ENCODE measurements around the gene CHCHD3.
"Not testable (repeated sequence)": the region's sequence is repeated elsewhere in the genome, so short reads cannot be mapped to it uniquely, and the experiment has no call there.

The CHCHD3 gene

DNA sequence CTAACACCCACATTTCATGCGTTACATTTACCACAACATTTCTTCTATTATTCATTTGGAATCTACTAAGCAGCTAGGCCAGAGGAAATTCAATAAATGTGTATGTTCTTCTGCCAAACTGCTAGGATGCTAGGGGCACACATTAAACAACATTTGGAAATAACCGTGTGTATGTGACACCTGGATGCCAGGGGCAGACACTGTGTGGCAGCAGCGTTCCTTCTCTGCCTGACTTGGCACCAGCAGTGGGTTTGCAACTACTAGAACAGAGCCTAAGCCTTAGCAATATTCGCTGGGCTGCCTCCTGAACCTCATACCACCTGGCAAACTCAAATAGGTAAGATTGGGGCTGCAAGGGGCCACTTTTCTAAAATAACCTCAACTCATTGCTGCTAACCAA lies 182.1 kb downstream of the CHCHD3 start:
- H3K4me3 Mint-ChIP-seq, result no peak overlapping the region
- H3K9me3 Mint-ChIP-seq, result no peaks in the 10 kb centered on the region
- peaks cover 29% of the 10 kb centered on the region for H3K36me3 Mint-ChIP-seq
- H3K27ac Mint-ChIP-seq, result no peak overlapping the region
- H3K4me1 Mint-ChIP-seq, result peaks cover 7% of the 10 kb centered on the region
- H3K27me3 Mint-ChIP-seq, result no peaks in the 10 kb centered on the region

DNA sequence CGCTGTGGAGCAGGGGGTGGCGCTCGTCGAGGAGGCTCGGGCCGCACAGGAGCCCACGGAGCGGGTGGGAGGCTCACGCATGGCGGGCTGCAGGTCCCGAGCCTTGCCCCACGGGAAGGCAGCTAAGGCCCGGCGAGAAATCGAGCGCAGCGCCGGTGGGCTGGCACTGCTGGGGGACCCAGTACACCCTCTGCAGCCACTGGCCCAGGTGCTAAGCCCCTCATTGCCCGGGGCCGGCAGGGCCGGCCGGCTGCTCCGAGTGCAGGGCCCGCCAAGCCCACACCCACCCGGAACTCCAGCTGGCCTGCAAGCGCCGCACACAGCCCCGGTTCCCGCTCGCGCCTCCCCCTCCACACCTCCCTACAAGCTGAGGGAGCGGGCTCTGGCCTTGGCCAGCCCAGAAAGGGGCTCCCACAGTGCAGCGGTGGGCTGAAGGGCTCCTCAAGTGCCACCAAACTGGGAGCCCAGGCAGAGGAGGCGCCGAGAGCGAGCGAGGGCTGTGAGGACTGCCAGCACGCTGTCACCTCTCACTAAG lies 183.2 kb downstream of the CHCHD3 start:
- H3K27me3 Mint-ChIP-seq, H3K27ac Mint-ChIP-seq, H3K4me3 Mint-ChIP-seq, H3K4me1 Mint-ChIP-seq, H3K9me3 Mint-ChIP-seq: not testable (repeated sequence)
- peaks cover 21% of the 10 kb centered on the region for H3K36me3 Mint-ChIP-seq

DNA sequence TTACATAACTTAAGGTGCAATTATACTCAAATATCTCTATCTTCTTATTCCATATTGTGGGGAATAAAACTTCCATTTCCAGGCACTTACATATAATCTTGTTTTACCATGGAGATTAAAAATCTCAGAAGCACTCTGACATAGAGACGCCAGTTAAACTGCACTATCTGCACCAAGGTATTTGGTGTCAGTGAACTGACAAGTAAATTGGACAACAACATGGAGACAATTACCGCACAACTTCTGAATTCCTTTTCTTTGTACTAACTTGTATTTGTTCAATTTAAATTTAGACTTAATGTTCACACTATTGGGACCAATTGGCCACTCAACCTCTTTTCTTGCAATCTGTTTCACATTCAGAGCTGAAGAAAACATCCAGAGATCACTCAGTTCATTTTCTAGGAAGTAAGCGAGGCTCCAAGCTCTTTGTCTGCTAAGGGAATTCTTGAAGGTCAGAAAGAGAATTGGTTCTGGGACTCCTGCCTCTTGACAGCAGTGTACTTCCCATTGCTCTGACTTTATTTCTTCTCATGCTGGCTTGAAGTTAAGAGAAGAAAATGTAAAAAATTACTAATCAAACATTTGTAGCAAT lies 184.7 kb downstream of the CHCHD3 start:
- Mint-ChIP-seq H3K27me3 (no peaks in the 10 kb centered on the region), H3K4me3 (no peak overlapping the region), H3K4me1 (no peaks in the 10 kb centered on the region), H3K36me3 (peaks cover 19% of the 10 kb centered on the region), H3K27ac (no peak overlapping the region), H3K9me3 (no peaks in the 10 kb centered on the region)

DNA sequence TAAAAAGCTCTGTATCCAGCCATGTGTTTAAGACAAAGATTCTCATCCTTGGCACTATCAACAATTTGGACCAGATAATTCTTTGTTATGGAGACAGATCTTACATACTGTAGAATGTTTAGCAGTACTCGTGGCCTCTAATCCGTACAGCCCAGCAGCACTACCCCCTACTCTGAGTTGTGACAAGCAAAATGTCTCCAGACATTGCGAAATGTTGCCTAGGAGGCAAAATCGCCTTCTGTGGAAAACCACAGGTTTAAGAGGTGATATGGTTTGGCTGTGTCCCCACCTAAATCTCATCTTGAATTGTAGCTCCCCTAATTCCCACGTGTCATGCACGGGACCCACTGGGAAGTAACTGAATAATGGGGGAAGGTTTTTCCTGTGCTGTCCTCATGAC lies 186.7 kb downstream of the CHCHD3 start:
- Mint-ChIP-seq H3K27ac (no peak overlapping the region), H3K4me1 (no peaks in the 10 kb centered on the region), H3K9me3 (no peaks in the 10 kb centered on the region), H3K27me3 (no peaks in the 10 kb centered on the region), H3K36me3 (peaks cover 19% of the 10 kb centered on the region), H3K4me3 (no peak overlapping the region)

DNA sequence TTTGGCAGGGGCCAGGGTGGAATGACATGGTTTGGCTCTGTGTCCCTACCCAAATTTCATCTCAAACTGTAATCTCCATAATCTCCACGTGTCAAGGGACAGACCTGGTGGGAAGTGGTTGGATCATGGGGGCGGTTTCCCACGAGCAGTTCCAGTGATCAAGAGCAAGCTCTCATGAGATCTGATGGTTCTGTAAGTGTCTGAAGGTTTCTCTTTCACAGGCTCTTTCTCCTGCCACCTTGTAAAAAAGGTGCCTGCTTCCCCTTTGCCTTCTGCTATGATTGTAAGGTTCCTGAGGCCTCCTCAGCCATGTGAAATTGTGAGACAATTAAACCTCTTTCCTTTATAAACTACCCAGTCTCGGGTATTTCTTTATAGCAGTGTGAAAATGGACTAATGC lies 188.3 kb downstream of the CHCHD3 start:
- no peak overlapping the region for H3K4me3 Mint-ChIP-seq
- H3K27ac Mint-ChIP-seq, result no peak overlapping the region
- H3K27me3 Mint-ChIP-seq, result no peaks in the 10 kb centered on the region
- no peaks in the 10 kb centered on the region for H3K4me1 Mint-ChIP-seq
- H3K9me3 Mint-ChIP-seq, result no peaks in the 10 kb centered on the region
- peaks cover 19% of the 10 kb centered on the region for H3K36me3 Mint-ChIP-seq

DNA sequence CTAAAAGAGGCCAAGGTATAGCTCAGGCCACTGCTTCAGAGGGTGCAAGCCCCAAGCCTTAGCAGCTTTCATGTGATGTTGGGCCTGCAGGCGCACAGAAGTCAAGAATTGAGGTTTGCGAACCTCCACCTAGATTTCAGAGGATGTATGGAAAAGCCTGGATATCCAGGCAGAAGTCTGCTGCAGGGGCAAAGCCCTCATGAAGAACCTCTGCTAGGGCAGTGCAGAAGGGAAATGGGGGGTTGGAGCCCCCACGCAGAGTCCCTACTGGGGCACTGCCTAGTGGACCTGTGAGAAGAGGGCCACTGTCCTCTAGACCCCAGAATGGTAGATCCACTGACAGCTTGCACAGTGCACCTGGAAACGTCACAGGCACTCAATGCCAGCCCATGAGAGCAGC lies 189.1 kb downstream of the CHCHD3 start:
- not testable (repeated sequence) for H3K4me3 Mint-ChIP-seq, H3K27me3 Mint-ChIP-seq, H3K9me3 Mint-ChIP-seq, H3K4me1 Mint-ChIP-seq, H3K27ac Mint-ChIP-seq
- H3K36me3 Mint-ChIP-seq, result peaks cover 19% of the 10 kb centered on the region

DNA sequence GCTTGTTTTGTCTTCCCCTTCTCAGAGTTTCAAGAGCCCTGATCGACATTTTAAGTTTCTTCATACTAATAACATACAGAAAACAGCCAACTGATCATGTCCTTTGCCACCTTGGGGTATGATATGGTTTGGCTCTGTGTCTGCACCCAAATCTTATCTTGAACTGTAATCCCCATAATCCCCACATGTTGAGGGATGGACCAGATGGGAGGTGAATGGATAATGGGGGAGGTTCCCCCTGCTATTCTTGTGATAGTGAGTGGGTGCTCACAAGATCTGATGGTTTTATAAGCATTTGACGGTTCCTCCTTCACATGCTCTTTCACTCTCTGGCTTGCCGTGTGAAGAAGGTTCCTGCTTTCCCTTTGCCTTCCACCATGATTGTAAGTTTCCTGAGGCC lies 190.3 kb downstream of the CHCHD3 start:
- H3K4me3 Mint-ChIP-seq, result no peak overlapping the region

DNA sequence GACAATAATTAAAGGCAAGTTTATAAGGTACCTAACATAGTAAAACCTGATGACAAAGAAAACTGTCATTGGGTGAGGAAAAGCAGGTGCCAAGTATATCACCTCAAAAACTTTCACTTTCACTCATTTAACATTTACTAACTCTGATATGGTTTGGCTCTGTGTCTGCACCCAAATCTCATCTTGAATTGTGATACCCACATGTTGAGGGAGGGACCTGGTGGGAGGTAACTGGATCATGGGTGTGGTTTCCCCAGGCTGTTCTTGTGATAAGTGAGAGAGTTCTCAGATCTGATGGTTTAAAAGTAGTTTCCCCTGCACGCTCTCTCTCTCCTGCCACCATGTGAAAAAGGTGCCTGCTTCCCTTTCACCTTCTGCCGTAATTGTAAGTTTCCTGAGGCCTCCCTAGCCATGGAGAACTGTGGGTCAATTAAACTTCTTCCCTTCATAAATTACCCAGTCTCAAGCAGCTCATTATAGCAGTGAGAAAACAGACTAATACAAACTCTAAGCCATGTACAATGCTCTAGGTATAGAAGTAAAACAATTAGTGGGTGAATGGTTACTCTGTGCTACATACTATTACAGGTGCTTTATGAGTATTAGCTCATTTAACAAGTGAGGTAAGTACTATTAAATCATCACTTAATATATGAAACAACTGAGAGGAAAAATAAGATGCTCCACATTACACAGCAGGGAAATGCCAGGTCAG lies 199.0 kb downstream of the CHCHD3 start:
- Mint-ChIP-seq H3K4me1 (peaks cover 50% of the 10 kb centered on the region), H3K27me3 (no peaks in the 10 kb centered on the region), H3K36me3 (peaks cover 14% of the 10 kb centered on the region), H3K27ac (peak overlapping the region; percentile 71), H3K9me3 (no peaks in the 10 kb centered on the region), H3K4me3 (peak overlapping the region; percentile 43)

More for the DNA sequence above, 190.3 kb downstream of the CHCHD3 start:
- Mint-ChIP-seq H3K9me3 (no peaks in the 10 kb centered on the region), H3K27me3 (no peaks in the 10 kb centered on the region), H3K4me1 (peaks cover 8% of the 10 kb centered on the region), H3K36me3 (peaks cover 16% of the 10 kb centered on the region), H3K27ac (no peak overlapping the region)

DNA sequence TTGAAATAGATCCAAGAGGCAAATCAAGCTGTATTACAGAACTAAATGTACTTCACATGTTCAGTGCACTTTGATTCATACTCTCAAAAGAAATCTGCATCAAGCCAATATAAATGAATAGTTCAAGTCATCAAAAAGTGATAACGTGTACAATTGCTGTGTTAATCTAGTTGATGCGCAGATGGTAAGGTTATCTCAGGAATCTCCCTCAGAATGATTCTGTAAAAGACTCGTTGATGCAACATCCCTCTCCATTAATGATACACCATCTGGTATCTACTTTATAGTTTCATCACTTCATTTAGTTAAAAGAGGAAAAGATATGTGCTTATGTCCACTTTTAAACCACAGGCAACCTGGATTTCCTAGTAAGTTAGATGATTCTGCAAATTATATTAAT lies 200.6 kb downstream of the CHCHD3 start:
- H3K9me3 Mint-ChIP-seq, result no peaks in the 10 kb centered on the region
- no peak overlapping the region for H3K4me3 Mint-ChIP-seq
- H3K36me3 Mint-ChIP-seq, result peaks cover 14% of the 10 kb centered on the region
- H3K27ac Mint-ChIP-seq, result no peak overlapping the region
- no peaks in the 10 kb centered on the region for H3K27me3 Mint-ChIP-seq
- H3K4me1 Mint-ChIP-seq, result peaks cover 49% of the 10 kb centered on the region

DNA sequence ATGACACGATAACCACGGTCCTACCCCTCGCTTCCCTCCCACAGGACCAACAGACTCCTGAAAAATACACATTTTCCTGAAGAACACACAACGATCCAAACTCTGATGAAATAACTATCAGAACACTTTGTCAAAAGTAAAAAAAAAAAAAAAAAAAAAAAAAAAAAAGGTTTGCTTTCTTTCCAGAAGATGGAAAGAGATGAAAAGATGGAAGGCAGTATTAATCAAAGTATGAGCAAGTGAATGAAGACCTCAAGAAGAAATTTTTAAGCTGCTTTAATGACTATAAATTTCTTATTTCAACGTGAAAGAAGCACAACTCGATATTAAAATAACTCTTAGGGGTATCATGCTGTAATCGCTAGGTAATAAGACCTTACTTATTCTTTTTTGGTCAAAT lies 202.3 kb downstream of the CHCHD3 start:
- H3K4me3 Mint-ChIP-seq, result no peak overlapping the region
- H3K36me3 Mint-ChIP-seq, result peaks cover 14% of the 10 kb centered on the region
- H3K4me1 Mint-ChIP-seq, result peaks cover 45% of the 10 kb centered on the region
- no peaks in the 10 kb centered on the region for H3K9me3 Mint-ChIP-seq
- no peak overlapping the region for H3K27ac Mint-ChIP-seq
- no peaks in the 10 kb centered on the region for H3K27me3 Mint-ChIP-seq

DNA sequence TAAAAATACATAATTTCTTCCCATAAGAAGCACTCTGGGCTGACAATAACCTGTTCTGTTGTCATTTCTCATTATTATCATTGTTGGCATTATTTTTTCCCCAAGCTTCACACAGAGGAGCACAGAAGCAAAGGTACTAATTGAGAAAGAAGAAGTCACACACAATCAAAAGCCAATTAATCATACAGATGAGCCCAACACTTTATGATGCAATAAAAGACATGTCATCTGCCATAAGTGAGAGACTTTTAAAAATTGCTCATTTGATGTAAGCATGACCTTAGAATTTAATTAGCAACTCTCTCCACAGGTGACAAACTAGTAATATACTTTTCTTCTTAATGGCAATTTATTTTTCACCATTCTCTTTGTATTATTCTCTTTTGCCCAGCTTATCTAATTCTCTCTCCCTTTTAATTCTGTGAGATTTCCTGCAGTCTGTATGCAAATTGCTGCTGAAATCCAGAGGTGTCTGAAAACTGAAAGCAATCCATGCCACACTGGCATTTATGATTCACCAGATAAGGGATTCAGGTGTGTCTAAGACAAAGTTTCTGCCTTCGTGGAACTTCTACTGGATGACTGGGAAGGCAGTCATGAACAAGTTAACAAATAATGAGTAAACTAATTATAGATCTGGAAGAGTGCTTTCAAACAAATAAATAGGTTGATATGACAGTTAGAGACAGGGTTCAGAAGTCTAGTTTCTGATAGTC lies 203.5 kb downstream of the CHCHD3 start:
- Mint-ChIP-seq H3K4me3 (no peak overlapping the region), H3K36me3 (peaks cover 12% of the 10 kb centered on the region), H3K27me3 (no peaks in the 10 kb centered on the region), H3K27ac (no peak overlapping the region), H3K4me1 (peaks cover 33% of the 10 kb centered on the region), H3K9me3 (no peaks in the 10 kb centered on the region)

DNA sequence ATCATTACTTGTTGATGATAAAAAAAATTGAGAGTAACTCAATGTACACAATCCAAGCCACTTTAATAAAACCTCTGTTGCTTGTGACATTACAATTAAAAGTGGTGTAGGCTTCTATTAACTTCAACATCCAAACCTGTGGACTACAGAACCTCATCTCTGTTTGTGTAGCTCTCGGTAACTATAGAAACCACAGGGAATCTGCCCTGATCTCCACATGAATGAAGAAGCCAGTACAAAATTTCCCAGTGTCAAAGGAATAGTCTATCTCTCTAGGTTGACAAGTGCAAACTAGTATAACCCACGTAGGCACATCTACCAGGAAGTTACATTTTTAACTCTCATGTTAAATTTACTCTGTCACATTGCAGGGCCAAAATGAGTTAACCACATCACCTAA lies 204.3 kb downstream of the CHCHD3 start:
- no peak overlapping the region for H3K27ac Mint-ChIP-seq
- peaks cover 9% of the 10 kb centered on the region for H3K36me3 Mint-ChIP-seq
- H3K4me1 Mint-ChIP-seq, result peaks cover 25% of the 10 kb centered on the region
- H3K27me3 Mint-ChIP-seq, result no peaks in the 10 kb centered on the region
- no peak overlapping the region for H3K4me3 Mint-ChIP-seq
- H3K9me3 Mint-ChIP-seq, result no peaks in the 10 kb centered on the region

DNA sequence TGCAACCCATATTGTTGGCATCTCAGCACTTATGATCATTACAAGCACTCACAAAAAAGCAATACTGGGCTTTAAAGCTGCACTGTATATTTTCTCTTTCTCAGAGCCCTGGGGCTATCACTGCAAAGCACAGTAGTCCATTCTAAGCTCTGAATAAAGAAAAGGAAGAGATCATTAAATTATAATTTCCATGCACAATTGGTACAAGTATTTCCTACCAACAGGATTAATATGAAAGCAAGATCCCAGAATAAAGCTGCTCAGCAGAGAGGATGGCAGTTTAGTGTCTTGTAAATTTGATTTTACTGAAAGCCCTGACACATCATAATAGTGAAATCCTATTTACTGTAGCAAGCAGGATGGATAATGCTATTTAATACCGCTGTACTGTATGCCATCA lies 205.3 kb downstream of the CHCHD3 start:
- Mint-ChIP-seq H3K27me3 (no peaks in the 10 kb centered on the region), H3K4me3 (no peak overlapping the region), H3K36me3 (peaks cover 13% of the 10 kb centered on the region), H3K4me1 (peaks cover 28% of the 10 kb centered on the region), H3K9me3 (no peaks in the 10 kb centered on the region), H3K27ac (no peak overlapping the region)

DNA sequence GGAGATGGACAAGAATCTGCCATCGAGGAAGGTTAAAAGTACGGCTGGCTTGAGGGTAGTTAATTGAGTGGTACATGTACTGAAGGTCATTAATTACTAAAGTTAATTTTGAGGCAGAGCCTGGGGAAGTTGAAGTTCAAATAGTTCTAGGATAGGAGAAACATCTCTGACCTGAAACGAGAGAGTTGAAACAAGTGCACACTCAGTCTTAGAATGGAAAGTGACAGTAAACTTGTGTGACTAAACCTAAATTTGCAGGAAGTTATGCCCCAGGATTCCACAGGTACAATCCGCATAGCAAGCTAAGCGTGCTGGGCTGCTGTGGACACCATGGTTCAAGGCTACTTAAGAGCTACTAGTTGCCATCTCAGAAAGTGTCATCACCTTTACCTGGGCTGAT lies 209.9 kb downstream of the CHCHD3 start:
- no peaks in the 10 kb centered on the region for H3K9me3 Mint-ChIP-seq
- H3K27me3 Mint-ChIP-seq, result no peaks in the 10 kb centered on the region
- H3K4me3 Mint-ChIP-seq, result no peak overlapping the region
- peaks cover 18% of the 10 kb centered on the region for H3K36me3 Mint-ChIP-seq
- H3K4me1 Mint-ChIP-seq, result peaks cover 14% of the 10 kb centered on the region
- no peak overlapping the region for H3K27ac Mint-ChIP-seq

DNA sequence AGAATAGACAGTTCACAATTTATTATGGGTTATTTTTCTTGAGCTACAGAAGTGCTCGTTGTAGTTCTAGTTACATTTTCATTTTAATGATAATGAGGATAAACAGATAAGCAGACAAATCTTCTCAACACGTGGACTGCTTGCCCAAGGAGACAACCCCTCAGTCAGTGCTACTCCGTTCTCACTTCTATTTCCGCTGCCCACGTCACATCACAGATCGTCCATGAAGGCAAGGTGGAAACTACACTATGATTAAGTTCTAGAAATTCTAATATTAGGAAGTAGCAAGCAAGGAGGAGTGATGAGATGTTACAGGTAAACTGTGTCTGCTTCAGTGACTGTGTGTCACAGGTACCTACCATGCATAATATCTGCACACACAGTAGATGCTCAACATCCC lies 210.5 kb downstream of the CHCHD3 start:
- Mint-ChIP-seq H3K27me3 (no peaks in the 10 kb centered on the region), H3K27ac (no peak overlapping the region), H3K36me3 (peaks cover 20% of the 10 kb centered on the region), H3K4me3 (no peak overlapping the region), H3K9me3 (no peaks in the 10 kb centered on the region), H3K4me1 (peaks cover 14% of the 10 kb centered on the region)

DNA sequence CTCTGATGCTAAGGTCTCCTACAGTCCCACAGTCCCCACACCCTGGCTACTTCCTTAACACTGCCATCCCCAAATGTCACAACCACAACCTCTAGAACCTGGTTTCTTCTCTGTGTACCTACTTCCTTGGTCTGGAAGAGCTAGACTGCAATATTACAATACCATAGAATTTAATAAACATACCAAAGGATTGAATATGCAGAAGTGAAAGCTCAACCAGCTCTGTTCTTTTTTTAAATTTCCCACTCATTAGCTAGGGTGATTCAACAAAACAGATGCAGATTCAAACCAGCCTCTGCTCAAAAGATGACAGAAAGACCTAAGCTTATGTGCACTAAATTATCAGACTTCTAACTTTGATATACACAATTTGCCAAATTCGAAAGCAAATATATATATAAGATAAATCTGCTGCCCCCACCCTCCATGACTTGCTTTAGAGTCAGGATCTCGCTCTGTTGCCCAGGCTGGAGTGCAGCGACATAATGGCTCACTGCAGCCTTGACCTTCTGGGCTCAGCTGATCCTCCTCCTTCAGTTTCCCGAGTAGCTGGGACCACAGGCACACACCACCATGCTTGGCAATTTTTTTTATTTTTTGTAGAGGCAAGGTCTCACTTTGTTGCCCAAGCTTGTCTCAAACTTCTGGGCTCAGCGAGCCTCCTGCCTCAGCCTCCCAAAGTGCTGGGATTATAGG lies 212.6 kb downstream of the CHCHD3 start:
- Mint-ChIP-seq H3K27ac (peak overlapping the region; percentile 23), H3K27me3 (no peaks in the 10 kb centered on the region), H3K4me1 (peaks cover 14% of the 10 kb centered on the region), H3K36me3 (peaks cover 28% of the 10 kb centered on the region), H3K9me3 (no peaks in the 10 kb centered on the region), H3K4me3 (no peak overlapping the region)

All from activated naive CD4-positive, alpha-beta T cell treated with anti-CD3 and anti-CD28 coated beads, Interleukin-2, amount 50 U/mL, for 24 hours (primary cell).